Skeletal muscle tissue (tissue), 4 donors: Measurements from ENCODE around the gene ZFYVE19. TPM values are rescaled to one million over a fixed set of nuclear protein-coding genes. Genes with fewer than 3 reads are reported as not detected.

ENCODE experiments used
- H3K27ac ChIP-seq: one replicate; pipeline ENCODE4 v1.7.0; 2013; ENCODE audit warnings: mild to moderate bottlenecking, low read depth, low read length, inconsistent platforms
- H3K27me3 ChIP-seq, 3 donors: one replicate each; pipeline ENCODE4 v1.7.0; 2013; ENCODE audit warnings: low read length in 3 of 3; ENCODE audit not compliant: control insufficient read depth in 3 of 3, insufficient read depth in 3 of 3
- H3K36me3 ChIP-seq, 3 donors: one replicate each; pipeline ENCODE4 v1.7.0; 2013; ENCODE audit warnings: low read length in 3 of 3; ENCODE audit not compliant: control insufficient read depth in 3 of 3, insufficient read depth in 3 of 3
- H3K4me1 ChIP-seq, 3 donors: one replicate each; pipeline ENCODE4 v1.7.0; 2013; ENCODE audit warnings: low read length in 3 of 3, mild to moderate bottlenecking in 3 of 3; ENCODE audit not compliant: control insufficient read depth in 3 of 3, insufficient read depth in 3 of 3
- H3K4me3 ChIP-seq, 3 donors: one replicate each; pipeline ENCODE4 v1.7.0; 2013; ENCODE audit warnings: low read length in 3 of 3
- H3K9ac ChIP-seq, 3 donors: one replicate each; pipeline ENCODE4 v1.7.0; 2013; ENCODE audit warnings: low read length in 3 of 3, mild to moderate bottlenecking in 3 of 3, moderate library complexity in 2 of 3, low read depth in 1 of 3
- H3K9me3 ChIP-seq, 3 donors: one replicate each; pipeline ENCODE4 v1.7.0; 2013; ENCODE audit warnings: low read length in 3 of 3; ENCODE audit not compliant: control insufficient read depth in 3 of 3
- total RNA-seq: library from RNA; depleted of rRNA; stranded (reverse); fragments of >200 nt; gene quantifications from one replicate; pipeline ENCODE4 v1.2.3, GENCODE V29; 2014
- donor health status: Osteomylitis.

Gene ZFYVE19
- total RNA-seq, 1 donor from 2014 or later, result 19.8 TPM

GRCh38 chr15:40812721-40813425 is 6.0 kb downstream of the ZFYVE19 start:
- Histone ChIP-seq H3K4me3 (no peak overlapping the region), H3K27ac (no peak overlapping the region), H3K36me3 (peaks cover 25 to 37% (median 35%) of the 10 kb centered on the region in 3 donors), H3K9ac (no peak overlapping the region), H3K4me1 (peaks cover 2 to 8% (median 6%) of the 10 kb centered on the region in 3 donors), H3K27me3 (no peaks in the 10 kb centered on the region), H3K9me3 (no peaks in the 10 kb centered on the region)

- no peak overlapping the region for H3K4me3 ChIP-seq
- no peaks in the 10 kb centered on the region for H3K4me1 ChIP-seq
- H3K27me3 ChIP-seq, result no peaks in the 10 kb centered on the region
- no peaks in the 10 kb centered on the region for H3K9me3 ChIP-seq
- no peak overlapping the region for H3K27ac ChIP-seq
- no peak overlapping the region for H3K9ac ChIP-seq
- peaks cover 21 to 32% (median 31%) of the 10 kb centered on the region in 3 donors for H3K36me3 ChIP-seq
Observed at GRCh38 chr15:40815042-40815698, 8.3 kb downstream of the ZFYVE19 start.

- H3K9ac ChIP-seq, result no peak overlapping the region
Observed at GRCh38 chr15:40819048-40819447, 12.2 kb downstream of the ZFYVE19 start.

DNA sequence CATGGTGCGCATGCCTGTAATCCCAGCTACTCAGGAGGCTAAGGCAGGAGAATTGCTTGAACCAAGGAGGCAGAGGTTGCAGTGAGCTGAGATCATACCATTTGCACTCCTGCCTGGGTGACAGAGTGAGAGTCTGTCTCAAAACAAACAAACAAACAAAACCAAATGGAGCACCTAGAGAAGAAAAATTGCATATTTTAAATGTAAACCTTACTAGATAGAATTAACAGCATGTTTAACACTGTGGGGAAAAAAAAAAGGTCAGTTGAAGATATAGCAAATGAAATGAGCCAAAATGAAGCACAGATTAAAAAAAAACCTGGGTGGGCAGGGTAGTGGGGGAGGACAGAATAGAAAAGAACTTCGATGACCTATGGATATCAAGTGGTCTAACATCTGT is 14.3 kb downstream of the ZFYVE19 start:
- no peak overlapping the region for H3K27ac ChIP-seq

More at GRCh38 chr15:40819048-40819447, 12.2 kb downstream of the ZFYVE19 start:
- Histone ChIP-seq H3K36me3 (peaks cover 4 to 7% (median 7%) of the 10 kb centered on the region in 3 donors), H3K27ac (no peak overlapping the region), H3K4me3 (no peak overlapping the region), H3K4me1 (no peaks in the 10 kb centered on the region), H3K9me3 (no peaks in the 10 kb centered on the region), H3K27me3 (no peaks in the 10 kb centered on the region)

GRCh38 chr15:40823572-40824343 is 16.9 kb downstream of the ZFYVE19 start:
- Histone ChIP-seq H3K9me3 (no peaks in the 10 kb centered on the region), H3K27me3 (peaks cover 0 to 7% (median 5%) of the 10 kb centered on the region in 3 donors), H3K27ac (no peak overlapping the region), H3K9ac (no peak overlapping the region), H3K4me1 (no peaks in the 10 kb centered on the region), H3K4me3 (no peak overlapping the region), H3K36me3 (no peaks in the 10 kb centered on the region)

More for the DNA sequence above, 14.3 kb downstream of the ZFYVE19 start:
- no peaks in the 10 kb centered on the region for H3K9me3 ChIP-seq
- no peaks in the 10 kb centered on the region for H3K4me1 ChIP-seq
- no peak overlapping the region for H3K4me3 ChIP-seq
- H3K27me3 ChIP-seq, result peaks cover 0 to 4% (median 0%) of the 10 kb centered on the region in 3 donors
- H3K9ac ChIP-seq, result no peak overlapping the region
- H3K36me3 ChIP-seq, result no peaks in the 10 kb centered on the region

DNA sequence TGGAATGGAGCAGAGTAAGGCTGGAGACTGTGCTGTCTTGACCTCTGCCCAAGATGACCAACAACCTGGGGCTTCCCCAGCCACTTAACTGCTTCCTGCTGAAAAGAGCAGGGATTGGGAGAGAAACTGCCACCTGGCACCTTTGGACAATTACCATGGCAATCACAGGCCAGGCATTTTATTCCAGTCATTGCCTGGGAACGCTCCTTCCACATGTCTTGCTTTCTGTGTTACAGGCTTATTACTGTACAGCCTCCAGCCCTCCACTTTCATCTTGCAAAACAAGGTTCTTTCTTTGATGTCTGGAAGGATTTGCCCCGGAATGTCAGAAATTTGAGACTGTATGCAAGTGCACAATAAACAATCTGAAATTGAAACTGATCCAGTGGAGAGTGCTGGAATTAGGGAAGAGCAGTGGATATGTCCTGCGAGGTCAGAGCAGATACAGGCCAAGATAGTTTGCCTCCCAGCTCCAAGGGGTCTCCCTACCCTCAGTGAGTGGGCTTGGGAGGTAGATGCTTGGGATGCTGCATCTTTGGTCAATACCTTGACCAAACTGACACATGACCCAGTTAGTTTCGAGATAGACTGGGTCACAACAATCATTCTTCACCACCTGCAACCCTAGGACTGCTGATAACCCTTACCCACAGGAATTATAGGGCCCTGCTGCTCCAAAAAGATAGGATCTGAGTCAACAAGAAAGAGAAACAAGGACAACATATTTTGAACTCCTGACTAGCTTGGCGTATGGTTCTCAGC is 19.0 kb downstream of the ZFYVE19 start:
- H3K4me1 ChIP-seq, result no peaks in the 10 kb centered on the region
- H3K27ac ChIP-seq, result no peak overlapping the region
- no peaks in the 10 kb centered on the region for H3K9me3 ChIP-seq
- peaks cover 0 to 7% (median 5%) of the 10 kb centered on the region in 3 donors for H3K27me3 ChIP-seq
- H3K4me3 ChIP-seq, result no peak overlapping the region
- H3K9ac ChIP-seq, result no peak overlapping the region
- H3K36me3 ChIP-seq, result no peaks in the 10 kb centered on the region

DNA sequence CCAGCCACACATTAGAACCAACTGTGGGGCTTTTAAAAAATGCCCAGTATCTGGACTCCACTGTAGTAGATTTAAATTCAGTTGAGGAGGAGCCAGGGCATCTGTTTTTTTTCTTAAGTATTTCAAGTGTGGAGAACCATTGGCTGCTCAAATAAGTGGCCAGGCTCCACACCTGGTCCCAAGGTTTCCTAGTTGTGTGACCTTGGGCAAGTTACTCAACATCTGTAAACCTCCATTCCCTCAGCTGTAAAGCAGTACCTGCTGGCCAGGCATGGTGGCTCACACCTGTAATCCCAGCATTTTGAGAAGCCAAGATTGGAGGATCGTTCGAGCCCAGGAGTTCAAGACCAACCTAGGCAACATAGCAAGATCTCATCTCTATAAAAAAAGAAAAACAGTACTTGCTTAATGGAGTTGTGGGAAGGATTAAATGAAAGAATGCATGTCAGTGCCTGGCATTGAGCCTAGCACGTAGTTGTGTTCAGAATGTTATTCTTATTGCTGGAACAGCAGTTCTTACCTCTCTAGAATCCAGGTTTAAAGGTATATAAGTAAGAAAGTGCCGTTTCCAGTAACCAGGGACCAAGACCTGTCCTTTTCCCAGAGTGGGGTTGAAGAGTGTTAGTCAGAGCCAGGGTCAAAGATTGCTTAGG is 19.7 kb downstream of the ZFYVE19 start:
- H3K4me3 ChIP-seq, result no peak overlapping the region
- no peak overlapping the region for H3K9ac ChIP-seq
- H3K27ac ChIP-seq, result no peak overlapping the region
- no peaks in the 10 kb centered on the region for H3K9me3 ChIP-seq
- H3K4me1 ChIP-seq, result no peaks in the 10 kb centered on the region
- peaks cover 0 to 7% (median 5%) of the 10 kb centered on the region in 3 donors for H3K27me3 ChIP-seq
- no peaks in the 10 kb centered on the region for H3K36me3 ChIP-seq

- H3K27me3 ChIP-seq, result peaks cover 0 to 7% (median 5%) of the 10 kb centered on the region in 3 donors
- no peaks in the 10 kb centered on the region for H3K36me3 ChIP-seq
Observed at GRCh38 chr15:40828447-40829036, 21.7 kb downstream of the ZFYVE19 start, which contains the start of gene PPP1R14D. Gene PPP1R14D, minus strand, starts transcription at chr15:40828708. Its CDS starts 67 bp downstream, at chr15:40828641.

GRCh38 chr15:40829115-40829514 is 22.2 kb downstream of the ZFYVE19 start:
- H3K9ac ChIP-seq, result no peak overlapping the region
- no peak overlapping the region for H3K27ac ChIP-seq
- H3K4me3 ChIP-seq, result no peak overlapping the region
- peaks cover 0 to 7% (median 5%) of the 10 kb centered on the region in 3 donors for H3K27me3 ChIP-seq
- H3K4me1 ChIP-seq, result no peaks in the 10 kb centered on the region
- no peaks in the 10 kb centered on the region for H3K9me3 ChIP-seq
- no peaks in the 10 kb centered on the region for H3K36me3 ChIP-seq

More at GRCh38 chr15:40828447-40829036, 21.7 kb downstream of the ZFYVE19 start, which contains the start of gene PPP1R14D:
- Histone ChIP-seq H3K9ac (no peak within 1 kb of the TSS), H3K4me1 (no peaks in the 10 kb centered on the region), H3K4me3 (no peak within 1 kb of the TSS), H3K27ac (no peak within 1 kb of the TSS), H3K9me3 (no peaks in the 10 kb centered on the region)
